HepG2 (cell line): Measurements from ENCODE around the gene LNX2. TPM values are rescaled to one million over a fixed set of nuclear protein-coding genes. Genes with fewer than 3 reads are reported as not detected.
A peak's percentile ranks its signal among the peaks of the same experiment; 100 is the strongest.

Experiments used
- AGO1 ChIP-seq: fragments of 200-400 bp; formaldehyde crosslinking; IDR thresholded peaks from 2 replicates; pipeline ENCODE4 v1.6.1; 2017; ENCODE audit warnings: mild to moderate bottlenecking, low read depth, low read length, moderate library complexity; ENCODE audit not compliant: poor library complexity, severe bottlenecking
- AKAP8 ChIP-seq: sonication (generic); formaldehyde crosslinking; IDR thresholded peaks from 2 replicates; pipeline ENCODE4 v1.5.1; 2020; ENCODE audit warnings: mild to moderate bottlenecking, missing genetic modification reagents
- ATF4 ChIP-seq, 2 experiments: fragments of 450-650 bp in 1 of 2; sonication (generic) in 1 of 2; formaldehyde crosslinking; IDR thresholded peaks; 2 replicates each; pipeline versions ENCODE4 v1.5.0 to v1.8.0; 2020 to 2022; ENCODE audit warnings: mild to moderate bottlenecking in 1 of 2, missing genetic modification reagents in 1 of 2
- DNMT3B ChIP-seq: conservative IDR thresholded peaks from 2 replicates; pipeline ENCODE4 v1.6.1; 2016; ENCODE audit warnings: missing biosample characterization, control low read depth
- E2F1 ChIP-seq: sonication (generic); formaldehyde crosslinking; IDR thresholded peaks from 2 replicates; pipeline ENCODE4 v1.5.0; 2020; ENCODE audit warnings: missing genetic modification reagents
- E2F5 ChIP-seq: sonication (generic); formaldehyde crosslinking; conservative IDR thresholded peaks from 2 replicates; pipeline ENCODE4 v1.4.0; 2020; ENCODE audit warnings: missing genetic modification reagents
- EP300 ChIP-seq, 3 experiments: sonication (generic) in 1 of 3; formaldehyde crosslinking in 1 of 3; IDR thresholded peaks; 2 replicates each; pipeline versions ENCODE4 v1.5.1 to v1.6.1; 2011 to 2020; ENCODE audit warnings: low read depth in 2 of 3, low read length in 2 of 3, borderline replicate concordance in 1 of 3, improper control_type of control experiment in 1 of 3, mild to moderate bottlenecking in 1 of 3, missing genetic modification reagents in 1 of 3, moderate library complexity in 1 of 3
- FOXP4 ChIP-seq: sonication (generic); formaldehyde crosslinking; IDR thresholded peaks from 2 replicates; pipeline ENCODE4 v1.4.0; 2020; ENCODE audit warnings: missing genetic modification reagents
- MEIS1 ChIP-seq: sonication (generic); formaldehyde crosslinking; IDR thresholded peaks from 2 replicates; pipeline ENCODE4 v1.9.0; 2021; ENCODE audit warnings: mild to moderate bottlenecking, missing genetic modification reagents, moderate library complexity, borderline replicate concordance
- PAWR ChIP-seq: sonication (generic); formaldehyde crosslinking; IDR thresholded peaks from 2 replicates; pipeline ENCODE4 v1.4.0; 2020; ENCODE audit warnings: missing genetic modification reagents, mild to moderate bottlenecking, borderline replicate concordance
- RARG ChIP-seq: sonication (generic); formaldehyde crosslinking; IDR thresholded peaks from 2 replicates; pipeline ENCODE4 v1.4.0; 2020; ENCODE audit warnings: low read depth, mild to moderate bottlenecking, missing genetic modification reagents
- RBFOX2 ChIP-seq: fragments of 200-400 bp; formaldehyde crosslinking; IDR thresholded peaks from 2 replicates; pipeline ENCODE4 v1.6.1; 2017; ENCODE audit warnings: low read depth, mild to moderate bottlenecking, low read length
- RNF2 ChIP-seq: fragments of 450-650 bp; conservative IDR thresholded peaks from 2 replicates; pipeline ENCODE4 v1.6.1; 2016; ENCODE audit warnings: low read depth
- SNAI1 ChIP-seq: sonication (generic); formaldehyde crosslinking; IDR thresholded peaks from 2 replicates; pipeline ENCODE4 v1.5.0; 2020; ENCODE audit warnings: mild to moderate bottlenecking, missing genetic modification reagents, borderline replicate concordance
- SUZ12 ChIP-seq: fragments of 150-350 bp; IDR thresholded peaks from 2 replicates; pipeline ENCODE4 v1.6.1; 2014; ENCODE audit warnings: low read depth, low read length
- ZBTB37 ChIP-seq: sonication (generic); formaldehyde crosslinking; IDR thresholded peaks from 2 replicates; pipeline ENCODE4 v1.4.0; 2020; ENCODE audit warnings: mild to moderate bottlenecking, missing genetic modification reagents
- ZNF143 ChIP-seq: sonication (generic); formaldehyde crosslinking; IDR thresholded peaks from 2 replicates; pipeline ENCODE4 v1.4.0; 2020; ENCODE audit warnings: missing genetic modification reagents
- ZNF333 ChIP-seq: sonication (generic); formaldehyde crosslinking; IDR thresholded peaks from 2 replicates; pipeline ENCODE4 v1.4.0; 2020; ENCODE audit warnings: mild to moderate bottlenecking, missing genetic modification reagents, borderline replicate concordance
- ZNF572 ChIP-seq: sonication (generic); formaldehyde crosslinking; IDR thresholded peaks from 2 replicates; pipeline ENCODE4 v1.5.1; 2020; ENCODE audit warnings: mild to moderate bottlenecking, missing genetic modification reagents
- ZNF747 ChIP-seq: sonication (generic); formaldehyde crosslinking; IDR thresholded peaks from 2 replicates; pipeline ENCODE4 v1.8.1; 2023; ENCODE audit warnings: missing genetic modification reagents, mild to moderate bottlenecking, borderline replicate concordance
- ZUFSP ChIP-seq: sonication (generic); formaldehyde crosslinking; IDR thresholded peaks from 2 replicates; pipeline ENCODE4 v1.9.0; 2021; ENCODE audit warnings: missing genetic modification reagents, mild to moderate bottlenecking, borderline replicate concordance
- polyA plus RNA-seq, 8 experiments: library from polyadenylated mRNA; depleted of rRNA in 3 of 8; stranded (reverse) in 7 of 8; unstranded in 1 of 8; fragments of >200 nt; fragmentation: Illumina TruSeq in 4 of 8; extraction: Trizol in 4 of 8; gene quantifications; 2 replicates each; pipeline versions ENCODE4 v1.2.1 to v1.2.3, GENCODE V29; 2011 to 2016; ENCODE audit warnings: low read depth in 4 of 8, missing spikeins in 1 of 8, mixed read lengths in 1 of 8; ENCODE audit not compliant: insufficient read depth in 1 of 8
- total RNA-seq, 5 experiments: library from RNA; depleted of rRNA; stranded (reverse); fragments of >200 nt; fragmentation: Illumina TruSeq; extraction: Trizol; gene quantifications; 2 replicates each; pipeline ENCODE4 v1.2.3, GENCODE V29; 2016; ENCODE audit warnings: low read depth in 1 of 5

LNX2 gene
- total and polyA plus RNA-seq, 2 of the 13 experiments (the other 11 are each of a cell fraction or from before 2014, with no cell fraction given) = 9.2 to 9.7 TPM

GRCh38 chr13:27533155-27533643 is 87.1 kb downstream of the LNX2 start (continued):
- TF ChIP-seq ZNF572 (no peak), AKAP8 (0 out of 2 replicates have a peak, but pooled peaks have one; percentile 49), RARG (CRISPR knock-in tag) (no peak), ZBTB37 (no peak), DNMT3B (no peak), SNAI1 (no peak), ZNF747 (CRISPR knock-in tag) (no peak), AGO1 (peak; percentile 42), ZNF143 (CRISPR knock-in tag) (no peak), E2F5 (CRISPR knock-in tag) (no peak), SUZ12 (no peak), ATF4 (CRISPR knock-in tag; IDR thresholded peaks at IDR 0.05) (no peak), EP300 (IDR thresholded peaks at IDR 0.05; ENCODE audit: low read depth in 2 of 2, low read length in 2 of 2) (0 out of 4 replicates have a peak, but pooled peaks of 1 of the 2 experiments have one; percentile 30), EP300 (CRISPR knock-in tag; IDR thresholded peaks at IDR 0.05; ENCODE audit: borderline replicate concordance) (no peak), MEIS1 (CRISPR knock-in tag) (no peak), FOXP4 (CRISPR knock-in tag) (peak; percentile 22; the same call in 1 of the 2 replicates), ZNF333 (CRISPR knock-in tag) (no peak), E2F1 (CRISPR knock-in tag) (no peak), RBFOX2 (no peak), RNF2 (0 out of 2 replicates have a peak, but pooled peaks have one; percentile 38), PAWR (CRISPR knock-in tag) (no peak), ZUFSP (CRISPR knock-in tag) (no peak)
